ENCODE data around the gene TERC.
A peak's percentile ranks its signal among the peaks of the same experiment; 100 is the strongest.

The TERC gene

GRCh38 chr3:169804681-169805080 is 39.8 kb upstream of the TERC start:
- TF ChIP-seq GABPA (IDR thresholded peaks at IDR 0.05; ENCODE audit: low read depth) = no peak
- no peak for TF ChIP-seq POLR2AphosphoS5 (IDR thresholded peaks at IDR 0.05; ENCODE audit: low read depth)
- TF ChIP-seq CTCF (IDR thresholded peaks at IDR 0.05; ENCODE audit: insufficient read depth, low read length) = no peak
- no peak for TF ChIP-seq REST (IDR thresholded peaks at IDR 0.05; ENCODE audit: insufficient replicate concordance, low read depth)
- TF ChIP-seq SPI1 (IDR thresholded peaks at IDR 0.05; ENCODE audit: borderline replicate concordance, low read depth) = no peak
- Histone ChIP-seq H3K27ac (replicated peaks) (no peak overlapping the region), H3K4me3 (replicated peaks; ENCODE audit: insufficient read depth, low read length) (no peak overlapping the region), H3K27me3 (ENCODE audit: insufficient read depth, poor library complexity, severe bottlenecking) (no peaks in the 10 kb centered on the region)
- DNase-seq (ENCODE audit: low read depth in 1 of 2, low spot score in 1 of 2) = no peak

GRCh38 chr3:169792359-169792758 is 27.5 kb upstream of the TERC start:
- no peak for TF ChIP-seq SPI1 (IDR thresholded peaks at IDR 0.05; ENCODE audit: borderline replicate concordance, low read depth)
- no peak for TF ChIP-seq POLR2AphosphoS5 (IDR thresholded peaks at IDR 0.05; ENCODE audit: low read depth)
- TF ChIP-seq CTCF (IDR thresholded peaks at IDR 0.05; ENCODE audit: insufficient read depth, low read length) = no peak
- Histone ChIP-seq H3K27me3 (ENCODE audit: insufficient read depth, poor library complexity, severe bottlenecking) (no peaks in the 10 kb centered on the region), H3K27ac (replicated peaks) (no peak overlapping the region), H3K4me3 (replicated peaks; ENCODE audit: insufficient read depth, low read length) (no peak overlapping the region)
- DNase-seq (ENCODE audit: low read depth in 1 of 2, low spot score in 1 of 2) = no peak

- peak; percentile 44; the same call in 1 of the 2 replicates for TF ChIP-seq POLR2AphosphoS5 (IDR thresholded peaks at IDR 0.05; ENCODE audit: low read depth)
- no peak for TF ChIP-seq SPI1 (IDR thresholded peaks at IDR 0.05; ENCODE audit: borderline replicate concordance, low read depth)
- Histone ChIP-seq H3K27ac (replicated peaks) (no peak overlapping the region), H3K27me3 (ENCODE audit: insufficient read depth, poor library complexity, severe bottlenecking) (no peaks in the 10 kb centered on the region), H3K4me3 (replicated peaks; ENCODE audit: insufficient read depth, low read length) (no peak overlapping the region)
- DNase-seq (ENCODE audit: low read depth in 1 of 2, low spot score in 1 of 2) = no peak
These were observed 26.0 kb upstream of the TERC start for GRCh38 chr3:169790687-169791429.

- TF ChIP-seq CTCF (IDR thresholded peaks at IDR 0.05; ENCODE audit: insufficient read depth, low read length) = no peak
- no peak for TF ChIP-seq GABPA (IDR thresholded peaks at IDR 0.05; ENCODE audit: low read depth)
- no peak for TF ChIP-seq REST (IDR thresholded peaks at IDR 0.05; ENCODE audit: insufficient replicate concordance, low read depth)
- no peak for TF ChIP-seq POLR2AphosphoS5 (IDR thresholded peaks at IDR 0.05; ENCODE audit: low read depth)
- no peak for TF ChIP-seq SPI1 (IDR thresholded peaks at IDR 0.05; ENCODE audit: borderline replicate concordance, low read depth)
- Histone ChIP-seq H3K27ac (replicated peaks) (no peak overlapping the region), H3K4me3 (replicated peaks; ENCODE audit: insufficient read depth, low read length) (no peak overlapping the region), H3K27me3 (ENCODE audit: insufficient read depth, poor library complexity, severe bottlenecking) (no peaks in the 10 kb centered on the region)
- no peak for DNase-seq (ENCODE audit: low read depth in 1 of 2, low spot score in 1 of 2)
These were observed 25.4 kb upstream of the TERC start for GRCh38 chr3:169790219-169790618.
